Kidney capillary endothelial cell (primary cell): ENCODE results near the gene FGD3.

ENCODE experiments used
- DNase-seq: peaks from one replicate; pipeline ENCODE4 v3.0.0-alpha.2; 2018; ENCODE audit warnings: low spot score

The FGD3 gene

GRCh38 chr9:93031629-93032430, 84.5 kb downstream of the FGD3 start:
- no peak for DNase-seq

- no peak for DNase-seq
Observed at GRCh38 chr9:93032545-93032944, 85.2 kb downstream of the FGD3 start.

DNA sequence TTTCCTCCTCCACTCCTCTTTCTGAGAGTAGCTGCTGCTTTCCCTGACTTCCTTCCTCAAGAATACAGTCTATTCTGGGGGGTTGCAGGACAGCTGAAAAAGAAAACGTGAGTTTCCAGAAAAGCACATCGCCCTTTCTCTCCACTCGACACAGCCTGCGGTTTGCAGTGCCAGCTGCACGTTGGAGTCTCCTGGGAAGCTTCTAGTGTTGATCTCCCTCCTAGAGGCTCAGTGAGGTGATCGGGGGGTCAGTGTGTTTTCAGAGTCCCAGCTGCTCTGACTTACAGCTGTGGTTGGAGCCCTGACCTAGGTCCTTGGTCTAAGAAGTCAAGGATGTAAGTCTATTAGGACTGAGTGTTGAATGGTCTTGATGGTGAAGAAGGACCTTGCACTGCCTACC, 86.2 kb downstream of the FGD3 start:
- no peak for DNase-seq

GRCh38 chr9:93035106-93035660, 87.9 kb downstream of the FGD3 start:
- DNase-seq, result no peak

DNA sequence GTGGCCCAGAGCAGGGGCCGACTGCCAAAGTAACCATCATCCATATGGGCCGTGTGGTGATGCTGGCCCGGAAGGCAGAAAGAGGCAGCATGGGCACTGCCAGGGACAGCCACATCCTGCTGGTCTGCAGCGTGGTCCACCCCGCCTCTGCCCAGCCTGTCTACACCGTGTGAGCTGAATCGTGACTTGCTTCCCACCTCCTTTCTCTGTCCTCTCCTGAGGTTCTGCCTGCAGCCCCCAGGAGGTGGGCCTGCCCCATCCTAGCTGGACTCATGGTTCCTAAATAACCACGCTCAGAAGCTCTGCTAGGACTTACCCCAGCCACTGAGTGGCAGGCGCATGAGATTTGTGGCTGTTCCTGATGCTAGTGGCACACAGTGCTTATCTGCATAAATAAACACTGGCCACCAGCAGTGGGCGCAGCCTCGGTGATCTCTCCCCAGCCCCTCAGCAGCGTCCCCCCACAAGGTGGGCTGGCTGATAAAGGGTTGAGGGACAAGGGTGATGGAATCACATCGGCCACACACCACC, 88.6 kb downstream of the FGD3 start:
- DNase-seq, result no peak

GRCh38 chr9:93036887-93037475, 89.7 kb downstream of the FGD3 start:
- DNase-seq, result no peak

- DNase-seq, result no peak
Observed at GRCh38 chr9:93037476-93037971, 90.2 kb downstream of the FGD3 start.

GRCh38 chr9:93038918-93039317, 91.6 kb downstream of the FGD3 start:
- no peak for DNase-seq

- DNase-seq, result no peak
Observed at GRCh38 chr9:93039456-93039855, 92.1 kb downstream of the FGD3 start.

DNA sequence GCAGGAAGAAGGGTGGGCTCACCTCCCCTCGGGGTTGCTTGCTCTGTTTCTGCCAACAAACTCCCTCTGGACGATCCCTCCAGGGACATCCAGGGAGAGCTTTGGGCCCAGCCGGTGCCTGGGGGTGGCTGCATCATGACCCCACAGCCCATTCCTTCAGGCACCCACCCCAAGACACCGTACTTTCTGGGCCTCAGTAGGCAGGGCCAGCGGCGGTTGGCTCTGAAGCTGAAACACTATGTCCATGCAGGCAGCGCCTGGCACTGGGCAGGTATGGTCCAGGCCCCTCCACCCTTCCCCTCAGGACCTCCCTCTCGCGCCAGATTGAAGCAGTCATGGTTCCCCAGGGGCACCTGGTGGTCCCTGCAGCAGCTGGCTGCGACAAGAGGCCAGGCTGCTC, 92.7 kb downstream of the FGD3 start:
- no peak for DNase-seq

- no peak for DNase-seq
Observed at GRCh38 chr9:93040409-93040808, 93.1 kb downstream of the FGD3 start.

DNA sequence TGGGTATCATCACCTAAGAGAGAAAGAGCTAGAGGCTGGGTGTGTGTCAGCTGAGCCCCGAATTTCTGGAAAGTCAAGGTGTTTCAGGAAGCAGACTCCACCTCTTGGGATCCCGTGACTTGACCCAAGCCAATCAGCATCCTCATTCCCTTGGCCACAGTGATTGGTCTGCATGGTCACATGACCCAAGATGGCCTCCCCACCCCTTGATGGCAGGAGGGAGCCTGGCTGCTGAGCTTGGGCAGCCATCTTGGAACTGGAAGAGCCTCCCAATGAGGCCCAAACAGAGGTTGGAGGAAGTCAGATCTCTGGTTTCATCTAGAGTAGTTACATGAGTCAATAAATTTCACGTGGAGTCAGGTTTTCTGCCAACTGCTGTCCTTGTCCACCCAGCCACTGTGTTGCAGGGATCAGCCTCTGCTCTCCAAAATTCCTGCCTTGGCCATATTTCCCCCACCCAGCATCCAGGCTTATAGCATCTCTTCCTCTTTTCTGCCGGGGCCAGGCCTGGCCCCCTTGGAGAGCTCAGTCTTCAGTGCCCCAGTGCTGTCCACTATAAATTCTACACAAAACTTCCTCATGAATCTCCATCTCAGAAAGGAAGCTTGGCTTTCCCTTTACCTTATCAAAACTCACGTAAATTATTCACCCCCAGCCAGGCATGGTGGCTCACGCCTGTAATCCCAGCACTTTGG, 93.9 kb downstream of the FGD3 start:
- DNase-seq, result no peak

GRCh38 chr9:93043122-93043521, 95.8 kb downstream of the FGD3 start:
- no peak for DNase-seq

GRCh38 chr9:93045521-93045920, 98.2 kb downstream of the FGD3 start:
- no peak for DNase-seq

- no peak for DNase-seq
Observed at GRCh38 chr9:93048566-93049448, 101.5 kb downstream of the FGD3 start.

GRCh38 chr9:93049491-93049890, 102.2 kb downstream of the FGD3 start:
- DNase-seq, result no peak

- no peak for DNase-seq
Observed at GRCh38 chr9:93050231-93050630, 102.9 kb downstream of the FGD3 start.

GRCh38 chr9:93051680-93052089, 104.4 kb downstream of the FGD3 start:
- no peak for DNase-seq

DNA sequence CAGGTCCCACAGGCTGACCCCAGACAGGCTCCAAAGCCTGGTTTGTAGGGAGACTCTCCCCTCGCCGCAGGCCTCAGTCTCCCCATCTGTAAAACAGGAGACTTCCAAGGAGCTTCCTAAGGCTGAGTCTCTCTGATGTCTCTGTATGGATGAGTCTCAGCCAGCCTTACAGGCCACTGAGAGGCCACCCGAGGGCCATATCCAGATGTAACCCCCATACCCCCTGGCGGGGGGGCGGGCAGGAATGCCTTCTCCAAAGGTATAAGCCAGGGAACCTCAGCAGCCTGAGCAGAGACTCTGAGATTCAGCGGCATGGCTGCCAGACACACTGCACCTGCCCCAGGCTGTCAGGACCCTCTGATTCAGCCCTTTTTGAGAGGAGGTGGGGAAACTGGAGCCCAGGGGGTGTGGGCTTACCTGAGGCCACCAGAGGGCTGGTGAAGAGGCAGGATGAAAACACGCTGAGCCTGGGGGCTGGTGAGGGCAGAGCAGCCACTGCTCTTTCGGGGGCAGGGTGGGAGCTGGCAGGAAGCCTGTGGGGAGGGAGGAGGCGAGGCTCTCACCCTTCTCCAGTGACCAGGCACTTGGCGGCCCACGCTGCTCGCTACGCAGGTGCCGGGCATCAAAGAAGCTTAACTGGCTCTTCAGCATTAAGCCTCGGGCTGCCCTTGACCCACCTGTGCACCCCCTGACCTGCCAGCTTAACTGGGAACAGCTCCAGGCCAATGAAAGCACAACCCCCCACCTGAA, 105.6 kb downstream of the FGD3 start:
- DNase-seq, result no peak

- no peak for DNase-seq
Observed at GRCh38 chr9:93053781-93054331, 106.5 kb downstream of the FGD3 start.
